SJCRH30 (cell line): ENCODE measurements around the gene COL5A1. TPM values are rescaled to one million over a fixed set of nuclear protein-coding genes. Genes with fewer than 3 reads are reported as not detected.
"Not testable (repeated sequence)": the region's sequence is repeated elsewhere in the genome, so short reads cannot be mapped to it uniquely, and the experiment has no call there.

Experiments
- DNase-seq, 2 experiments: peaks; one replicate each; pipeline ENCODE4 v3.0.0-alpha.2; 2015 to 2020
- H3K27ac ChIP-seq: fragments of 250-450 bp; sonication (Bioruptor Pico); 2 replicates; pipeline ENCODE4 v1.5.1; 2020; ENCODE audit warnings: mild to moderate bottlenecking, moderate library complexity
- H3K27me3 ChIP-seq: fragments of 250-450 bp; sonication (Bioruptor Pico); 2 replicates; pipeline ENCODE4 v1.5.1; 2020; ENCODE audit warnings: mild to moderate bottlenecking, moderate library complexity
- H3K36me3 ChIP-seq: fragments of 250-450 bp; sonication (Bioruptor Pico); 2 replicates; pipeline ENCODE4 v1.5.1; 2020; ENCODE audit warnings: mild to moderate bottlenecking, moderate library complexity
- H3K4me1 ChIP-seq: fragments of 250-450 bp; sonication (Bioruptor Pico); 2 replicates; pipeline ENCODE4 v1.5.1; 2020; ENCODE audit warnings: mild to moderate bottlenecking, moderate library complexity
- H3K4me3 ChIP-seq: fragments of 250-450 bp; sonication (Bioruptor Pico); 2 replicates; pipeline ENCODE4 v1.5.1; 2020; ENCODE audit warnings: mild to moderate bottlenecking, moderate library complexity
- H3K9me3 ChIP-seq: fragments of 250-450 bp; sonication (Bioruptor Pico); replicated peaks from 2 replicates; pipeline ENCODE4 v1.5.1; 2020; ENCODE audit warnings: mild to moderate bottlenecking, moderate library complexity
- total RNA-seq: library from RNA; depleted of rRNA; stranded (reverse); fragments of >200 nt; shearing (Covaris generic); gene quantifications from 2 replicates; pipeline ENCODE4 v1.2.3, GENCODE V29; 2014

Gene COL5A1
- total RNA-seq, 1 experiment from 2014 or later = 32.1 TPM

DNA sequence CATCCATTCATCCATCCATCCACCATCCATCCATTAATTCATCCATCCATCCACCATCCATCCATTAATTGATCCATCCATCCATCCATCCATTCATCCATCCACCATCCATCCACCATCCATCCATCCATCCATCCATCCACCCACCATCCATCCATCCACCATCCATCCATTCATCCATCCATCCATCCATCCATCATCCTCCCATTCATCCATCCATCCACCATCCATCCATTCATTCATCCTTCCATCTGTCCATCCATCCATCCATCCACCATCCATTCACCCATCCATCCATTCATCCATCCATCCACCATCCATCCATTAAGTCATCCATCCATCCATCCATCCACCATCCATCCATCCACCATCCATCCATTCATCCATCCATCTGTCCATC, 43.3 kb downstream of the COL5A1 start:
- H3K27ac ChIP-seq, H3K4me1 ChIP-seq, DNase-seq, H3K36me3 ChIP-seq, H3K27me3 ChIP-seq, H3K9me3 ChIP-seq, H3K4me3 ChIP-seq: not testable (repeated sequence)

DNA sequence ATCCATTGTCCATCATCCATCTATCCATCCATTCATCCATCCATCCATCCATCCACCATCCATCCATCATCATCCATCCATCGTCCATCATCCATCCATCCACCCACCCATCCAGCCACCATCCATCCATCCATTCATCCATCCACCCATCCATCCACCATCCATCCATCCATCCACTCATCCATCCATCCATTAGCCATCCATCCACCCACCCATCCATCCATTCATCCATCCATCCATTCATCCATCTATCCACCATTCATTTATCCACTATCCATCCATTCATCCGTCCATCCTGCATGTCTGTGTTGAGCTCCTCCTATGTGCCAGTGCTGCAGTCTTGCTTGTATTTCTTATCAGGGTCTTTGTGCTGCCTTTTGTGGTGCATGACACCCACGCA, 44.2 kb downstream of the COL5A1 start:
- no peak for DNase-seq
- no peaks in the 10 kb centered on the region for H3K4me1 ChIP-seq
- H3K9me3 ChIP-seq = no peaks in the 10 kb centered on the region
- no peaks in the 10 kb centered on the region for H3K36me3 ChIP-seq
- H3K27ac ChIP-seq = no peak overlapping the region
- H3K4me3 ChIP-seq = no peak overlapping the region
- H3K27me3 ChIP-seq = no peaks in the 10 kb centered on the region

DNA sequence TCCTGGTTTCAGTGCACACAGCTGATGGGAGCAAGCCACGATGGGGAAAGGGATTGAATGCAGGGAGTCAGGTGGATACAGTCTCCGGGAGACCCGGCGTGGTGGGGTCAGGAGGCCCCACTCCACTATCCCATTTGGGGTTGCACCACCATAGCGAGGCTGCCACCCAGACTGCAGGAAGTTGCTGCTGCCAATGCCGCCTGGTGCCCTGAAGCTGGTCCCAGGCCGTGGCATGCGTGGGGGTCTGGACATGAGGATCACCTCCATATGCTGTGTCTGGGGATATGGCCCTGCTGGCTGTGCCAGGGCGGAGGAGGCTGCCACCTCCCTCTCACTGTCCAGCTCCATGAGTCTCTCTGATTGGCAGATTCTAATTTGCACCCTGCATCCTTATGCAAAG, 45.3 kb downstream of the COL5A1 start:
- no peak for DNase-seq
- peaks cover 8% of the 10 kb centered on the region for H3K36me3 ChIP-seq
- no peak overlapping the region for H3K4me3 ChIP-seq
- no peaks in the 10 kb centered on the region for H3K4me1 ChIP-seq
- H3K9me3 ChIP-seq = no peaks in the 10 kb centered on the region
- H3K27ac ChIP-seq = no peak overlapping the region
- no peaks in the 10 kb centered on the region for H3K27me3 ChIP-seq

DNA sequence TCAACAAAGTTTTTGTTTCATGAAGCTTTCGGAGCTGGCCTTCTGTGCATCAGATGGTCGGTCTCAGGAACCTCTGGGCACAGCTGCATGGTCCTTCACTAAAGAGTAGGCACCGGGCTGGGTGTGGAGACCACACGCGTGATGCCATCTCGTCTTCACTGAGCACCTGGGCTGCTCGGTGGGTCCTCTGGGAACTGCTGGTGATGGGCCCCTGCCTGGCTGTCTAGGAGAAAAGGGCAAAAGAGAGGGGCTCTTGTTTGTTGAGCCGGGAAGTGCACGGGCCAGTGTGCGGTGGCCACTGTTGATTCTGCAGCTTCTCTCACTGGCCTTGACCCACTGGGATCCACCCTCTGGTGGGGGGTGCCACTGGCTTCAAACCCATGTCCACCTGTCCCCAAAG, 46.0 kb downstream of the COL5A1 start:
- Histone ChIP-seq H3K36me3 (peaks cover 14% of the 10 kb centered on the region), H3K4me3 (no peak overlapping the region), H3K4me1 (no peaks in the 10 kb centered on the region), H3K27me3 (no peaks in the 10 kb centered on the region), H3K9me3 (no peaks in the 10 kb centered on the region), H3K27ac (no peak overlapping the region)
- no peak for DNase-seq

DNA sequence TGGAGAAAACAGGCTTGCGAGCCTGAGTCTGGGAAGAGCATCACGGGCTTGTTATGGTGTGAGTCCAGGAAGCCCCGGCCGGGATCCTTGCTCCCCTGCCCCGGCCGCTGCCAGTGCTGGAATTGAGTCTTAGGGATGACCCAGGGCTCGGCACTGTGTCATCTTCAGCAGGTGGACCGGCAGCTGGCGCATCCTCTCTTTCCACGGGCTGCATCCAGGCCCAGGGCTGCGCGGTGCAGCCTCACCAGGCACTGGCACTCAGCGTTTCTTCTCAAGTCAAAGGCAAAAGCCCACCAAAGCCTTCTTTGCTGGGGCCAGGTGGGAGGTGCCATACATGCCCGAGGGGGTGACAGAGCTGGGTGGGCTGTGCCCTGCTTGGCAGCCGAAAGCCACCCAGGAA, 46.6 kb downstream of the COL5A1 start:
- no peak for DNase-seq
- Histone ChIP-seq H3K9me3 (no peaks in the 10 kb centered on the region), H3K4me3 (no peak overlapping the region), H3K27me3 (no peaks in the 10 kb centered on the region), H3K4me1 (no peaks in the 10 kb centered on the region), H3K36me3 (peaks cover 14% of the 10 kb centered on the region), H3K27ac (no peak overlapping the region)

DNA sequence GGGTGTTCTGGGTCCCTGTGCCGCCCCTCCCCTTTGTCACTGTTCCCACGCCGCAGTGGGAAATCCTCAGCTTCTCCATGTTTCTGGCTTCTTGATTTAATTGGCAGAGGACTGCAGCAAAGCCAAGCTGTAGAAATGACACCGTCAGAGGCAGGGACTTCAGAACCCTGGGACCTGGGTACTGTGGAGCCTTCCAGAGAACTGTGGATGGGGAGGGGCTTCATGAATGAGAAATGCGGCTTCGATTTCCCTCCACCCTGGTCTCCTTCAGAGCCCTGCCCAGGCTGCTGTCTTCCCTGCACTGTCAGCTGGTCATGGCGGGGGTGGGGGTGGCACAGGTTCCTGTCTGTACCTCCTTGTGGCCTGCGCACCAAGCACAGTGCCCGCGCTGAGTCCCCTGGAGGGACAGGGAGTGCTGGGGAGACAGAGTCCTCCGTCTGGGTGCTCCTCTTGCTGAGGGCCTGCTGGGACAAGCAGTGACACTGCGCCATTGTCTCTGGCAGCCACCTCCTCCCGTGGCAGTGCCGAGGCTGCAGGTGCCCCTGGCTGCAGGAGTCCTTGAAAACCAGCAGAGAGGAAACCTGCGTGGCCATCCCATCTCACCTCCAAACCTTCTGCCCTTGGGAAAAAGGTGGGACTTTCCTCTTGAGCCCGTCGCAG, 47.2 kb downstream of the COL5A1 start:
- H3K27ac ChIP-seq = no peak overlapping the region
- no peaks in the 10 kb centered on the region for H3K9me3 ChIP-seq
- no peaks in the 10 kb centered on the region for H3K27me3 ChIP-seq
- peaks cover 14% of the 10 kb centered on the region for H3K36me3 ChIP-seq
- no peaks in the 10 kb centered on the region for H3K4me1 ChIP-seq
- DNase-seq = no peak
- no peak overlapping the region for H3K4me3 ChIP-seq

DNA sequence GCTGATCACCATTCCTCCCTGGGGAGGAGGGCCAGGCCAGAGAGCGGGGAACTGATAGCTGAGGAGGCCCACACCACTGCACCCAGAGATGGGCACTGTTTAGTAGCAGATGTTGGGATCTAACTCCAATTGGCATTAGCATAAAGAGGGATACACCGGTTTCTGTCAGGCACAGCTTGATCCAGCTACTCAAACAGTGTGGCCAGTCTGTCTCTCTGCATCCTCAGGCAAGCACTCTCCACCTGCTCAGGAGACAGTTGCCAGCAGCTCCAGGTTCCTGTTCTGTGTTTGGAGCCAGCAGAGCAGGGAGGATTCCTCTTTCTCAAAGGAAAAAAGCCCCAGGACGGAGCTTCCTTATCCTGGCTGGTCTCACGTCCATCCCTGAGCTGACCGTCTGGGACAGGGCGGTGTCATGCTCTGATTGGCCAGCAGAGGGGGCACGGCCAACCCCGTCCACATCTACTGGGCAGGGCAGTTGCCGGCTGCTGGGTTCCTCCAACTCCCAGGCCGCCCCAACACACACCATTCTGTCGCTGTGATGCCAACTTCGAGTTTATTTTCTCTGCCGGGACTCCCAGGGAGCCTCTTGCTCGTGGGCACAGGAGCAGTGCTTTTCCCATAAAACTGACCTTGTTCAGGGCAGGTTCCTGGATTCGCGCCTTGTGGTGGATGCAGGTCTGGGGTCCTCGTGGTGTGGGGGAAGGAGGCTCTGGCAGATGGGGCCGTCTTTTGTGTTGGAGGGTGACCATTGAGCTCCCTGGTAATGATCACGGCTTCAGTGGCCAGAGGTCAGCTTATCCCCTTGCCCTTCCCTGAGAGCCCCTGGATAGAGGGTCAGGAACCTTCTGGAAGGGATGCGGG, 47.9 kb downstream of the COL5A1 start:
- no peaks in the 10 kb centered on the region for H3K27me3 ChIP-seq
- no peak overlapping the region for H3K27ac ChIP-seq
- no peak overlapping the region for H3K4me3 ChIP-seq
- H3K4me1 ChIP-seq = no peaks in the 10 kb centered on the region
- DNase-seq = peak; percentile 56 to 75
- peaks cover 14% of the 10 kb centered on the region for H3K36me3 ChIP-seq
- H3K9me3 ChIP-seq = no peaks in the 10 kb centered on the region

DNA sequence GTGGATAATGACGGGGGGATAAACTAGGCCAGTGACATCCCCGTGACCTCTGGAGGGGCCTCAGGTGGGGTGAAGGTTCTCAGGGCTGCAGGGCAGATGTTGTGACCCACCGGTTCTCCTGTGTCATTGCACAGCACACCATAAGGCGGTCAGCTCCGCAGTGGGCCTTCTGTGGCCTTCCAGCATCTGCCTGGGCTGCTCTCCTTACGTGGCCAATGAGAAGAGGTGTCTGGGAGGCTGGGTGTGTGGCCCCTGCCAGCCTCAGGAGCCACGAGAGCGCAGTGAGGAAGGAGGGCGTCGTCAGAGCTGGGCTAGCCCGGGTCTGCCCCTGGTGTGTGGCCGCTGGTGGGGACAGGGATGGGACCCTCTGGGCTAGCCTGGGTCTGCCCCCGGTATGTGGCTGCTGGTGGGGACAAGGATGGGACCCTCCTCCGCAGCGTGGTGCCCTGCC, 48.7 kb downstream of the COL5A1 start:
- H3K27ac ChIP-seq = no peak overlapping the region
- H3K4me3 ChIP-seq = no peak overlapping the region
- H3K9me3 ChIP-seq = no peaks in the 10 kb centered on the region
- peaks cover 14% of the 10 kb centered on the region for H3K36me3 ChIP-seq
- no peaks in the 10 kb centered on the region for H3K27me3 ChIP-seq
- H3K4me1 ChIP-seq = no peaks in the 10 kb centered on the region
- DNase-seq = no peak

DNA sequence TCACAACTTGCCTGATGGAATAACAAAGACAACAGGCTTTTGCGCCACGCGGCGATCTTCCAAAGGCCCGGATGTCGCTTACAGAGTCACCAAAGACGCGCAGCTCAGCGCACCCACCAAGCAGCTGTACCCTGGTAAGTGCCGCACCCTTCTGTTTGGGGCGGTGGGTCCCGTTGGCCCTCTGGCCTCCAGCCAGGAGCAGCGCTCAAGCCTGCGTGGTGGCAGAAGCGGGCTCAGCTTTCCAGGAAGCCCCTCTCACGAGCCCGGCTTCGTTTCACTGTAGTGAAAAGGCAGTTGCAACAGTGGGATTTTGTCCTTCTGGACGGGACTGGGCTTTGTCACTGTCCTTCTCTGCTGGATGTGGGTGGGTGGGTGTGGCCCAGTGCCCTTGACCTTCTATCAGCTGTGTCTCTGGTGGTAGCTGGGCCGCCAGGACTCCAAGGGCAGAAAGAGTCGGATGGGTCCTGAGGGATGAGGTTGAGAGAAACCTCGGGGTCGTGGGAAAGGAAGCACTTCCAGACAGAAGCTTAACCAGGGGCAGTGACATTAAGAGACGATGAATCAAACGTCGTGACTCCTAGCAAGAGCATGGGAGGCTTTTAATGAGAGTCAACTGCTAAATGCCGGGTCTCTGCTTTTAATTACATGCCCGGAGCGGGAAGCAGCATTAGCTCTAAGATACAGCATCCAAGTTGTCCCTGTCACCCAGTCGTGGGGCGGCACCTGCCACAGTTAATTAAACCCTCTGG, 49.5 kb downstream of the COL5A1 start:
- H3K4me1 ChIP-seq = no peaks in the 10 kb centered on the region

DNA sequence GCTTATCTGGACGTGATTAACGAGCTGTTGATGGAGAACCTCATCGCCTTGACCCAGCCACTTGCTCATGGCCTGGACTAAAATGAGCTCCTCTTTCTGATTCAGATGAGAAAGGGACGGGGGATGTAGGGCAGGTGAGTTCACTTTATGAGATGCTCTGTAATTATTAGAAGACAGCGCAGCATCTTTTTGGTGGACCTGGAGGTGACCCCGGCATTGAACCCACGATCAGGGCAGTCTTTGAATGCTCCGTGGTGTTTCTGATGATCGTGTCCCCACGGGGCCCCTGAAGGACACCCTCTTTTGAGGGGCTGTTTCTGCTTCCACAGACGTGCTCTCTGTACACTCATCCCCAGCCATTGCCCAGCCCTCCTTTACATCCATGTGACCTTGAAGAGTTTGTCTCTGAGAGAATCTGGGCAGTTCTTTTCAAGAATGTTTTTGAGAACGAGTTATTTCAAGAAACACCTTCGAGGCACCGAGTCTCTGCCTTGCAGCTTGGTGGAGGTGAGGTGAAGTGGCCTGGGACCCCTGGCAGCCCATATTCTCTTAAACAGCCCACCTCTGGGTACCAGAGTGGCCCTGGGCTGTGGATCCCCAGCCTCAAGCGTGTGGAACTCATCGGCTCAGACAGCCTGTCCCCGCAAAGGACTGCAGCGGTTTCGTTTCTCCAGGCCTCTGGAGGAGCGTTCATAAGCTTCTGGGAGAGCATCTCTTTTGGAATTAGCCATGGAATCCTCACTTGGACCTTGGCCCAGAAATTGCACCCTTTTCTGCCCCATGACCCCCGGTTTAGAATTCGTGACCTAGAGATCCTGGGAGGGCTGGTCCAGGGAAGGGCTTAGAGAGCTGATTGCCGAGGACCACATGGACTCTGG, 50.3 kb downstream of the COL5A1 start:
- Histone ChIP-seq H3K9me3 (no peaks in the 10 kb centered on the region), H3K36me3 (peaks cover 14% of the 10 kb centered on the region), H3K4me3 (no peak overlapping the region), H3K27me3 (no peaks in the 10 kb centered on the region), H3K4me1 (no peaks in the 10 kb centered on the region), H3K27ac (no peak overlapping the region)
- DNase-seq = no peak

More for the DNA sequence above, 49.5 kb downstream of the COL5A1 start:
- Histone ChIP-seq H3K4me3 (no peak overlapping the region), H3K9me3 (no peaks in the 10 kb centered on the region), H3K27me3 (no peaks in the 10 kb centered on the region), H3K27ac (no peak overlapping the region), H3K36me3 (peaks cover 14% of the 10 kb centered on the region)
- no peak for DNase-seq

DNA sequence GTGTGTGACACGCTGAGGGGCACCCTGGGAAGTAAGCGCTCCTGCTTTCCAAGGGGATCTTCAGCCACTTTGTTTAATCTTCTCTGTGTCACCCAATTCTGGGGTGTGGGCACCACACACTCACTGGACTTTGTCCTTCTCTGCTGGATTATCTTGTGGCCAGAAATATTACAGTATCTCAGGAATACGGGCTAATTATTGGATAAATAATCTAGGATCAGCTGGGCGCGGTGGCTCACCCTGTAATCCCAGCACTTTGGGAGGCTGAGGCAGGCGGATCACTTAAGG, 50.9 kb downstream of the COL5A1 start:
- H3K27ac ChIP-seq = no peak overlapping the region
- no peaks in the 10 kb centered on the region for H3K4me1 ChIP-seq
- DNase-seq = no peak

DNA sequence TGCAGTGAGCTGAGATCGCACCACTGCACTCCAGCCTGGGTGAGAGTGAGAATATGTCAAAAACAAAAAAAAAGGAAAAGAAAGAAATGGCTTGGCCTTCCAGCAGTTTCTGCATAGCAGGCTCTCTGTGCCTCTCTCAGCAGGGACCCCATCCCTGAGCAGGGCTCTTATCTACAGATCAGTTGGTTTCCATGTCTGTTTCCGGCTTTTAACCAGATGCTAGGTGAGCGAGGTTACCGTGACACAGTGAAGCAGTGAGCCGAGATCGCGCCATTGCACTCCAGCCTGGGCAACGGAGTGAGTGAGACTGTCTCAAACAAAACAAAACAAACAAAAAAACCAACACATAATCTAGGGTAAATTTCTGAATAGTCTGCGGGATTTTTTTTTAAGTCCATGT, 51.4 kb downstream of the COL5A1 start:
- H3K27ac ChIP-seq = no peak overlapping the region
- H3K36me3 ChIP-seq = peaks cover 14% of the 10 kb centered on the region
- no peak for DNase-seq
- no peaks in the 10 kb centered on the region for H3K27me3 ChIP-seq
- H3K4me3 ChIP-seq = no peak overlapping the region
- H3K9me3 ChIP-seq = no peaks in the 10 kb centered on the region
- H3K4me1 ChIP-seq = no peaks in the 10 kb centered on the region

More for the DNA sequence above, 50.9 kb downstream of the COL5A1 start:
- no peak overlapping the region for H3K4me3 ChIP-seq
- peaks cover 14% of the 10 kb centered on the region for H3K36me3 ChIP-seq
- no peaks in the 10 kb centered on the region for H3K9me3 ChIP-seq
- no peaks in the 10 kb centered on the region for H3K27me3 ChIP-seq

DNA sequence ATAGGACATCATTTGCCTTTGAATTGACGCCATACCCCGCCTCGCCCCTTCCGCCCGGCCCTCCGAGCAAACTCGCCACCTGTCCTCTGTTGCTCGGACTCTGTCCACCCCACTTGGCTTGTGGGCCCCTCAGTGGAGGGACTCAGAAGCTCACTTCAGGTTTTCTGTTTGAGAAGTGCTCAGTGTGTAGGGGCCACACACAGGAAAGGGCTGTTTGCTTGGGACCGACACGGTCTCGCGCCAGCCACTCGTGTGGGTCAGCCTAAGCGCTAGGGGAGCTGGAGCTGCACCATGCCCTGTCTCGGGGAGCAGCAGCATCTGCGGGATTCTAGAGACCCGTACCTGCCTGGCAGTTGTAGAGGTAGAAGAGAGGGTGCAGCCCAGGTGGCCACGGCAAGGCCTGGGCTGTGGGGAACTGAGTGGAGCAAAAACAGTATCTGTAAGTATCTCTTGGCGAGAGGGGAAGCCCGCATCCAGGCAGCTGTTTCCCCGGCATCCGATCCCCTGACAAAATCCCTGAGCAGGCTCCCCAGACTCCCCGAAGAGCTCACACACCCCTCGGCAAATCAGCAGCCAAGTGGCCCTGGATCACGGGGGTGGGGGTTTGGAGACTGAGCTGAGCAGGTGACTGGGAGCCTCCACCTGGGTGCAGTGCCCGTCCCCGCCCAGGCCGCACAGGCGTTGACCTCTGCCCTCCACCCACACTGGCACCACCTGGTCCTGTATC, 52.2 kb downstream of the COL5A1 start:
- peaks cover 3% of the 10 kb centered on the region; the same call in 1 of the 2 replicates for H3K4me1 ChIP-seq
- no peak overlapping the region for H3K4me3 ChIP-seq
- H3K27ac ChIP-seq = no peak overlapping the region
- no peak for DNase-seq
- H3K27me3 ChIP-seq = no peaks in the 10 kb centered on the region
- no peaks in the 10 kb centered on the region for H3K9me3 ChIP-seq
- H3K36me3 ChIP-seq = peaks cover 14% of the 10 kb centered on the region

DNA sequence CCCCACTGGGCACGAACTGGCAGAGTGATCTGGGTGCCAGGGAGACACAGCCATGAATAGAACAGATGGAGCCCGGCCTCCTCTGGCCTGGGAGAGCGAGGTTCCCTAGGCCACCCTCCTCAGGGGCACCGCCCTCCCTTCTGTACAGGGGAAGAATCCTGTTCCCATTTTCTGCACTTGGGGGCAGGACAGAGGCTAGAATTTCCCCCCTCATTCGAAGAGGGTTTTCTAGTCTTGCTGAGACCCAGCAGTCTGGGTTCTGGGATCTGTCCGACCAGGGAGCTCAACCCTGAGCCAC, 52.7 kb downstream of the COL5A1 start:
- H3K27ac ChIP-seq = no peak overlapping the region
- H3K4me1 ChIP-seq = peaks cover 5% of the 10 kb centered on the region; the same call in 1 of the 2 replicates
- H3K9me3 ChIP-seq = no peaks in the 10 kb centered on the region
- H3K27me3 ChIP-seq = no peaks in the 10 kb centered on the region
- no peak overlapping the region for H3K4me3 ChIP-seq
- peaks cover 14% of the 10 kb centered on the region for H3K36me3 ChIP-seq
- no peak for DNase-seq
